ENCODE measurements around the gene SOCS3.
A peak's percentile ranks its signal among the peaks of the same experiment; 100 is the strongest.
"Not testable (repeated sequence)": the region's sequence is repeated elsewhere in the genome, so short reads cannot be mapped to it uniquely, and the experiment has no call there.

SOCS3 gene

GRCh38 chr17:78348055-78348770 is 11.7 kb downstream of the SOCS3 start:
- no peak for DNase-seq

GRCh38 chr17:78347453-78347852 is 12.4 kb downstream of the SOCS3 start:
- no peak for DNase-seq

GRCh38 chr17:78346605-78347250 is 13.1 kb downstream of the SOCS3 start:
- DNase-seq, result no peak

GRCh38 chr17:78345791-78346494 is 13.9 kb downstream of the SOCS3 start:
- no peak for DNase-seq

GRCh38 chr17:78345172-78345571 is 14.7 kb downstream of the SOCS3 start:
- DNase-seq, result no peak

- no peak for DNase-seq
Measured at GRCh38 chr17:78344666-78345065, 15.2 kb downstream of the SOCS3 start.

- no peak for DNase-seq
Measured at GRCh38 chr17:78343543-78344201, 16.2 kb downstream of the SOCS3 start.

GRCh38 chr17:78343187-78343542 is 16.7 kb downstream of the SOCS3 start:
- no peak for DNase-seq

- no peak for DNase-seq
Measured at GRCh38 chr17:78342449-78343186, 17.3 kb downstream of the SOCS3 start.

GRCh38 chr17:78341559-78342448 is 18.1 kb downstream of the SOCS3 start:
- DNase-seq, result no peak

GRCh38 chr17:78340183-78340955 is 19.5 kb downstream of the SOCS3 start:
- DNase-seq, result no peak

GRCh38 chr17:78338486-78339259 is 21.2 kb downstream of the SOCS3 start:
- no peak for DNase-seq

GRCh38 chr17:78337244-78338109 is 22.4 kb downstream of the SOCS3 start:
- no peak for DNase-seq

GRCh38 chr17:78335209-78335608 is 24.7 kb downstream of the SOCS3 start:
- DNase-seq, result peak in 1 of 2 experiments; percentile 51

GRCh38 chr17:78332991-78333390 is 26.9 kb downstream of the SOCS3 start:
- DNase-seq, result no peak

- not testable (repeated sequence) for DNase-seq
Measured at GRCh38 chr17:78331355-78331754, 28.5 kb downstream of the SOCS3 start.

GRCh38 chr17:78330570-78331224 is 29.2 kb downstream of the SOCS3 start:
- no peak for DNase-seq

GRCh38 chr17:78329263-78330059 is 30.4 kb downstream of the SOCS3 start:
- no peak for DNase-seq
